CD4-positive, alpha-beta memory T cell (primary cell): Measurements from ENCODE around the gene RABL2B. TPM values are rescaled to one million over a fixed set of nuclear protein-coding genes. Genes with fewer than 3 reads are reported as not detected.
A peak's percentile ranks its signal among the peaks of the same experiment; 100 is the strongest.
"Not testable (repeated sequence)": the region's sequence is repeated elsewhere in the genome, so short reads cannot be mapped to it uniquely, and the experiment has no call there.

Source experiments
- CTCF ChIA-PET: fragments of 350-600 bp; sonication (Branson Sonifier 250); formaldehyde crosslinking; loops from one replicate; lab custom pipeline; 2021; ENCODE audit warnings: inconsistent platforms; ENCODE audit not compliant: partially characterized antibody; lab: Charles Lee
- POLR2A ChIA-PET: fragments of 350-600 bp; sonication (Branson Sonifier 250); formaldehyde crosslinking; loops from one replicate; lab custom pipeline; 2021; ENCODE audit not compliant: partially characterized antibody; lab: Charles Lee
- DNase-seq, 5 donors: peaks; one replicate each; pipeline versions ENCODE4 v3.0.0 to v3.0.0-alpha.2; 2020 to 2022; ENCODE audit warnings: mixed read lengths in 1 of 5
- H3K27ac ChIP-seq: one replicate; pipeline ENCODE4 v1.7.0; 2013; ENCODE audit warnings: low read depth, low read length
- H3K27me3 ChIP-seq: 2 replicates; pipeline ENCODE4 v1.7.0; 2013; ENCODE audit warnings: mild to moderate bottlenecking, low read length, moderate library complexity; ENCODE audit not compliant: insufficient read depth
- H3K36me3 ChIP-seq: 2 replicates; pipeline ENCODE4 v1.7.0; 2013; ENCODE audit warnings: mild to moderate bottlenecking, low read length, moderate library complexity; ENCODE audit not compliant: insufficient read depth
- H3K4me1 ChIP-seq: 2 replicates; pipeline ENCODE4 v1.7.0; 2013; ENCODE audit warnings: mild to moderate bottlenecking, low read length, moderate library complexity; ENCODE audit not compliant: insufficient read depth
- H3K4me3 ChIP-seq, 2 donors: one replicate each; pipeline ENCODE4 v1.7.0; 2013; ENCODE audit warnings: low read length in 2 of 2, mild to moderate bottlenecking in 1 of 2
- H3K9me3 ChIP-seq, 2 donors: one replicate each; pipeline ENCODE4 v1.7.0; 2013; ENCODE audit warnings: low read length in 2 of 2, control low read depth in 1 of 2; ENCODE audit not compliant: control insufficient read depth in 1 of 2
- H3K27ac Mint-ChIP-seq, 7 donors: one replicate each; pipeline ENCODE4 v1.8.0; 2020 to 2021; ENCODE audit warnings: mixed read lengths in 7 of 7, mild to moderate bottlenecking in 6 of 7, inconsistent platforms in 3 of 7, moderate library complexity in 3 of 7
- H3K27me3 Mint-ChIP-seq, 2 donors: one replicate each; pipeline ENCODE4 v1.8.0; 2020 to 2021; ENCODE audit warnings: mixed read lengths in 2 of 2
- H3K36me3 Mint-ChIP-seq, 2 donors: one replicate each; pipeline ENCODE4 v1.8.0; 2020 to 2021; ENCODE audit warnings: mixed read lengths in 2 of 2, inconsistent platforms in 1 of 2, mild to moderate bottlenecking in 1 of 2
- H3K4me1 Mint-ChIP-seq, 4 donors: one replicate each; pipeline ENCODE4 v1.8.0; 2020 to 2021; ENCODE audit warnings: mixed read lengths in 4 of 4, mild to moderate bottlenecking in 1 of 4
- H3K4me3 Mint-ChIP-seq, 8 donors: one replicate each; pipeline ENCODE4 v1.8.0; 2020 to 2021; ENCODE audit warnings: mixed read lengths in 8 of 8, mild to moderate bottlenecking in 7 of 8, moderate library complexity in 6 of 8, inconsistent platforms in 3 of 8
- H3K9me3 Mint-ChIP-seq, 8 donors: one replicate each; pipeline ENCODE4 v1.8.0; 2020 to 2021; ENCODE audit warnings: mixed read lengths in 8 of 8, mild to moderate bottlenecking in 5 of 8, inconsistent platforms in 3 of 8, moderate library complexity in 1 of 8
- intact Hi-C: fragments of 100-400 bp; cut with micrococcal nuclease; formaldehyde crosslinking; loops from one replicate; pipeline ENCODE4 v1.15.1; 2023
- polyA plus RNA-seq, 2 donors: library from polyadenylated mRNA; unstranded; fragments of 300-500 nt; fragmentation: Illumina TruSeq; gene quantifications; one replicate each; pipeline ENCODE4 v1.2.3, GENCODE V29; 2021
- total RNA-seq, 2 experiments: library from RNA; stranded (reverse); gene quantifications; one replicate each; pipeline ENCODE4 v1.2.3, GENCODE V29; 2021

RABL2B gene
- total RNA-seq = 10 to 100 TPM; 76.1 to 84.5 TPM
- polyA plus RNA-seq = 10 to 100 TPM; 27.7 to 30.0 TPM

DNA sequence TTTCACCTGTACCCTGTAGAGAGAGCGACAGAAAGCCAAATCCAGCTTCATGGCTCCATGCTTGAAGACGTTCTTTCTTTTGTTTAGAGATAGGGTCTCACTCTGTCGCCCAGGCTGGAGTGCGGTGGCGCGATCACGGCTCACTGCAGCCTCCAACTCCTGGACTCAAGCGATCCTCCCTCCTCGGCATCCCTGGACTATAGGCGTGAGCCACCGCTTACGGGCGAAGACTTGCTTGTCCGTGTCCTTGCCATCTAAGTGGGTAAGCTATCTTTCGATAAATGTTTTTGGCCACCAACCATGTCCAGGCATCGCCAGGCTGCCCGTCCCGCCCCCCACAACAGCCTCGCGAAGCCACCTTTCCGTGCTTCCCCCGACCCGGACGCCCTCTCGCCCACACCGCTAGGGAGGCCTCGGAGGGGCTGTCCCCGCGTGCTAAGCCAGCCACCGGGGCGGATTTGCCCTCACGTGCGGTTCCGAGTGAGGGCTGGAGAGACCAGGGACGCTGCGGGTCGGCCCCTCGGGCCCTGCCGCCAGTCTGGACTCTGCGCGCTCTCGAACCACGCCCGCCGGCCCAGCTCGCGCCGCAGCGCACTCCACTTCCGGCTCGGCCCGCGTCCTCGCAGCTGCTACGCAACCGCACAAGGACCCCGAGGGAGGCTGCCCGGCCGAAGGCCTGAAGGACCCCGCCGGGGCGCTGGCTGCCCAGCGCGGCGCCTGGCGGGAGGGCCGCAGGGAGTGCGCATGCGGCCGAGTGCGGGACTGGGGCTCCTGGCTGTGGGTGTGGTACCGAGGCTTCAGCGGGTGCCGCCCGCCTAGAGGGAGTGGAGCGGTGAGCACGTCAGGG, at the start of gene RABL2B:
TSS of gene RABL2B (minus strand) at position 604 of the 847 bp plus-strand sequence. CDS start 1,342 bp downstream, outside the sequence.
- CTCF ChIA-PET = not testable (repeated sequence)

DNA sequence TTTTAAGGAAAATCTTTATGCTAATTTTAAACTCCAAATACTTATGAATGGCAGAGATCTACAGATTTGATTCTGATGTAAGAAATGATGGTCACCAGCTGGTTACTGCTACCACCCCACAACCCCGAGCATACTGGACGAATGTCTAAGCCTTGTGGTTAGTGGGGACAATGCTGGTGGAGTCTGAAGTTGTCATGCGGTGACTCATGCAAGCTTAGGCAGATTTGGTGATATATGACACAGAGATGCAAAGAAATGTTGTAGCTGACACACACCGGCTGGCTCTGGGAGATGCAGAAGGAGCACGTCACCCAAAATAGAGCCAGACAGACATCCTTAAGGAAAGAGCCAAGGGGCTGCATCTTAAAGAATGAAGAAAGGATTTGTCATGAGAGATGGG, 3.5 kb upstream of the RABL2B start:
- DNase-seq, H3K27me3 Mint-ChIP-seq, H3K9me3 ChIP-seq, H3K36me3 ChIP-seq, H3K4me3 ChIP-seq, CTCF ChIA-PET, H3K27ac ChIP-seq, H3K27me3 ChIP-seq, POLR2A ChIA-PET, H3K4me1 ChIP-seq, H3K9me3 Mint-ChIP-seq, H3K4me3 Mint-ChIP-seq, intact Hi-C loops, H3K36me3 Mint-ChIP-seq, H3K27ac Mint-ChIP-seq: not testable (repeated sequence)
- H3K4me1 Mint-ChIP-seq = peaks cover 3 to 17% (median 8%) of the 10 kb centered on the region in 4 donors

More for the DNA sequence above, at the start of gene RABL2B:
- Histone ChIP-seq H3K27ac (peak within 1 kb of the TSS; percentile 43), H3K4me3 (peak within 1 kb of the TSS in 1 of 2 donors; percentile 49)
- H3K27me3 Mint-ChIP-seq, H3K36me3 Mint-ChIP-seq, H3K9me3 Mint-ChIP-seq, H3K9me3 ChIP-seq, H3K36me3 ChIP-seq, intact Hi-C loops, H3K4me1 ChIP-seq, H3K27me3 ChIP-seq: not testable (repeated sequence)
- H3K27ac Mint-ChIP-seq = peak within 1 kb of the TSS; percentile 71 to 85 (median 77)
- DNase-seq = peak; percentile 84 to 94 (median 91)
- POLR2A ChIA-PET = interaction anchor here (1.0 kb wide), 1 partner anchor 26 kb away, joined by 5 read pairs; no protein-coding TSS in a partner anchor
- peaks cover 3 to 17% (median 8%) of the 10 kb centered on the region in 4 donors for H3K4me1 Mint-ChIP-seq
- H3K4me3 Mint-ChIP-seq = peak within 1 kb of the TSS; percentile 82 to 90 (median 86)

- intact Hi-C loops, DNase-seq, CTCF ChIA-PET, H3K36me3 ChIP-seq, H3K27me3 Mint-ChIP-seq, H3K4me1 ChIP-seq, H3K27ac ChIP-seq, H3K9me3 ChIP-seq, H3K27me3 ChIP-seq, H3K9me3 Mint-ChIP-seq, H3K36me3 Mint-ChIP-seq, POLR2A ChIA-PET, H3K27ac Mint-ChIP-seq, H3K4me3 ChIP-seq: not testable (repeated sequence)
- Mint-ChIP-seq H3K4me3 (peak overlapping the region in 3 of 8 donors; percentile 12 to 36 (median 31)), H3K4me1 (peaks cover 3 to 17% (median 8%) of the 10 kb centered on the region in 4 donors)
These were observed 1.9 kb upstream of the RABL2B start for GRCh38 chr22:50785289-50785688.

GRCh38 chr22:50783880-50784276, 442 bp upstream of the RABL2B start:
- peak overlapping the region in 1 of 2 donors; percentile 40 for H3K4me3 ChIP-seq

GRCh38 chr22:50782253-50782652, 1.2 kb downstream of the RABL2B start:
- POLR2A ChIA-PET, H3K27me3 Mint-ChIP-seq, H3K27me3 ChIP-seq, intact Hi-C loops, H3K27ac ChIP-seq, H3K36me3 ChIP-seq, H3K4me3 ChIP-seq, H3K36me3 Mint-ChIP-seq, H3K4me1 ChIP-seq, CTCF ChIA-PET, H3K9me3 Mint-ChIP-seq, DNase-seq, H3K9me3 ChIP-seq: not testable (repeated sequence)
- H3K4me3 Mint-ChIP-seq = peak overlapping the region in 7 of 8 donors; percentile 29 to 79 (median 52)
- peaks cover 3 to 17% (median 8%) of the 10 kb centered on the region in 4 donors for H3K4me1 Mint-ChIP-seq
- H3K27ac Mint-ChIP-seq = peak overlapping the region in 1 of 7 donors; percentile 27

More at GRCh38 chr22:50783880-50784276, 442 bp upstream of the RABL2B start:
- Mint-ChIP-seq H3K4me3 (peak overlapping the region; percentile 82 to 90 (median 86)), H3K27ac (peak overlapping the region; percentile 71 to 85 (median 77)), H3K4me1 (peaks cover 3 to 17% (median 8%) of the 10 kb centered on the region in 4 donors)
- H3K9me3 Mint-ChIP-seq, H3K36me3 ChIP-seq, H3K9me3 ChIP-seq, H3K36me3 Mint-ChIP-seq, H3K27me3 ChIP-seq, CTCF ChIA-PET, H3K4me1 ChIP-seq, DNase-seq, H3K27me3 Mint-ChIP-seq, intact Hi-C loops: not testable (repeated sequence)
- peak overlapping the region; percentile 43 for H3K27ac ChIP-seq
- POLR2A ChIA-PET = interaction anchor here (1.0 kb wide), 1 partner anchor 27 kb away, joined by 5 read pairs; no protein-coding TSS in a partner anchor

- H3K27me3 Mint-ChIP-seq, H3K27me3 ChIP-seq, H3K9me3 ChIP-seq, H3K4me3 ChIP-seq, H3K36me3 ChIP-seq, intact Hi-C loops, H3K27ac ChIP-seq, H3K4me1 ChIP-seq, H3K4me3 Mint-ChIP-seq, DNase-seq, CTCF ChIA-PET, H3K9me3 Mint-ChIP-seq, POLR2A ChIA-PET: not testable (repeated sequence)
- H3K27ac Mint-ChIP-seq = peak overlapping the region in 1 of 7 donors; percentile 25
- peaks cover 8 to 10% of the 10 kb centered on the region in 2 donors for H3K36me3 Mint-ChIP-seq
- peaks cover 3 to 15% (median 8%) of the 10 kb centered on the region in 4 donors for H3K4me1 Mint-ChIP-seq
These were observed 3.2 kb downstream of the RABL2B start for GRCh38 chr22:50780244-50780643.

GRCh38 chr22:50777631-50778030, 5.8 kb downstream of the RABL2B start:
- H3K9me3 Mint-ChIP-seq, H3K9me3 ChIP-seq, H3K36me3 Mint-ChIP-seq, intact Hi-C loops, H3K27me3 Mint-ChIP-seq, H3K4me1 ChIP-seq, H3K27ac Mint-ChIP-seq, H3K27ac ChIP-seq, DNase-seq, H3K27me3 ChIP-seq, H3K4me3 ChIP-seq, H3K36me3 ChIP-seq, CTCF ChIA-PET, POLR2A ChIA-PET, H3K4me1 Mint-ChIP-seq, H3K4me3 Mint-ChIP-seq: not testable (repeated sequence)
